Cardiac muscle cell (in vitro differentiated cells and primary cell): ENCODE measurements around the gene LAD1. TPM values are rescaled to one million over a fixed set of nuclear protein-coding genes. Genes with fewer than 3 reads are reported as not detected.

ENCODE experiments used
- DNase-seq, 2 donors: peaks; one replicate each; pipeline versions ENCODE4 v3.0.0 to v3.0.0-alpha.2; 2010 to 2017; ENCODE audit warnings: low read depth in 1 of 2, low spot score in 1 of 2
- H3K27ac ChIP-seq: fragments of 200-600 bp; sonication (generic); 2 replicates; pipeline ENCODE4 v1.5.1; 2016
- H3K27me3 ChIP-seq: fragments of 200-600 bp; sonication (generic); 2 replicates; pipeline ENCODE4 v1.6.0; 2016; ENCODE audit warnings: control low read depth
- H3K36me3 ChIP-seq: fragments of 200-600 bp; sonication (generic); 2 replicates; pipeline ENCODE4 v1.5.1; 2016; ENCODE audit warnings: control low read depth
- H3K4me1 ChIP-seq: fragments of 200-600 bp; sonication (generic); 2 replicates; pipeline ENCODE4 v1.8.1; 2017; ENCODE audit warnings: low read depth, mild to moderate bottlenecking, mixed run types
- H3K4me3 ChIP-seq: fragments of 200-600 bp; sonication (generic); 2 replicates; pipeline ENCODE4 v1.5.1; 2016; ENCODE audit warnings: mild to moderate bottlenecking
- H3K9me3 ChIP-seq: fragments of 200-600 bp; sonication (generic); 2 replicates; pipeline ENCODE4 v1.5.1; 2017; ENCODE audit warnings: low read depth, mild to moderate bottlenecking, control low read depth
- CTCF ChIP-seq: IDR thresholded peaks from 2 replicates; pipeline ENCODE4 v1.5.1; 2012; ENCODE audit warnings: low read depth, mild to moderate bottlenecking, low read length
- polyA plus RNA-seq: library from polyadenylated mRNA; unstranded; fragments of >200 nt; fragmentation: Nextera tagmentation; extraction: Ambion mirVana; gene quantifications from 2 replicates; pipeline ENCODE4 v1.2.1, GENCODE V29; 2016
- total RNA-seq: library from RNA; depleted of rRNA; stranded (reverse); fragments of >200 nt; gene quantifications from 2 replicates; pipeline ENCODE4 v1.2.3, GENCODE V29; 2016

The LAD1 gene
- total and polyA plus RNA-seq, 2 experiments from 2014 or later = 8.2 to 12.6 TPM

- H3K4me1 ChIP-seq = peaks cover 64% of the 10 kb centered on the region
- no peaks in the 10 kb centered on the region for H3K9me3 ChIP-seq
- H3K36me3 ChIP-seq = peaks cover 20% of the 10 kb centered on the region
- H3K27ac ChIP-seq = peak overlapping the region; percentile 59
- H3K27me3 ChIP-seq = no peaks in the 10 kb centered on the region
- no peak overlapping the region for H3K4me3 ChIP-seq
- no peak for TF ChIP-seq CTCF
- no peak for DNase-seq
These were observed 4.9 kb upstream of the LAD1 start for GRCh38 chr1:201404055-201404454.

- H3K36me3 ChIP-seq = peaks cover 14% of the 10 kb centered on the region
- H3K27me3 ChIP-seq = peaks cover 2% of the 10 kb centered on the region
- no peaks in the 10 kb centered on the region for H3K9me3 ChIP-seq
- TF ChIP-seq CTCF = no peak
- DNase-seq = no peak
- H3K4me1 ChIP-seq = peaks cover 60% of the 10 kb centered on the region
- H3K4me3 ChIP-seq = no peak overlapping the region
- H3K27ac ChIP-seq = no peak overlapping the region
These were observed 4.2 kb upstream of the LAD1 start for GRCh38 chr1:201403359-201403758.

GRCh38 chr1:201401700-201402099 is 2.6 kb upstream of the LAD1 start:
- Histone ChIP-seq H3K4me3 (no peak overlapping the region), H3K27ac (peak overlapping the region; percentile 20), H3K4me1 (peaks cover 46% of the 10 kb centered on the region), H3K27me3 (peaks cover 2% of the 10 kb centered on the region), H3K9me3 (no peaks in the 10 kb centered on the region), H3K36me3 (peaks cover 5% of the 10 kb centered on the region)
- no peak for TF ChIP-seq CTCF
- DNase-seq = no peak

- TF ChIP-seq CTCF = no peak
- no peaks in the 10 kb centered on the region for H3K9me3 ChIP-seq
- DNase-seq = no peak
- no peak overlapping the region for H3K4me3 ChIP-seq
- peaks cover 38% of the 10 kb centered on the region for H3K4me1 ChIP-seq
- H3K27ac ChIP-seq = peak overlapping the region; percentile 20
- H3K27me3 ChIP-seq = peaks cover 2% of the 10 kb centered on the region
- no peaks in the 10 kb centered on the region for H3K36me3 ChIP-seq
These were observed 1.7 kb upstream of the LAD1 start for GRCh38 chr1:201400852-201401230.

GRCh38 chr1:201400212-201400851 is 1.2 kb upstream of the LAD1 start:
- peaks cover 38% of the 10 kb centered on the region for H3K4me1 ChIP-seq
- H3K9me3 ChIP-seq = no peaks in the 10 kb centered on the region
- H3K27ac ChIP-seq = no peak overlapping the region
- H3K4me3 ChIP-seq = no peak overlapping the region
- no peak for TF ChIP-seq CTCF
- no peak for DNase-seq
- no peaks in the 10 kb centered on the region for H3K36me3 ChIP-seq
- H3K27me3 ChIP-seq = peaks cover 2% of the 10 kb centered on the region
